SK-N-MC (cell line): Measurements from ENCODE around the gene COPZ1.
A peak's percentile ranks its signal among the peaks of the same experiment; 100 is the strongest.

Experiments used
- DNase-seq: peaks from one replicate; pipeline ENCODE4 v3.0.0-alpha.2; 2011; ENCODE audit warnings: low read depth, low spot score
- H3K27ac ChIP-seq: fragments of 200-600 bp; sonication (generic); 2 replicates; pipeline ENCODE4 v1.5.1; 2016; ENCODE audit warnings: mixed run types
- H3K36me3 ChIP-seq: fragments of 200-600 bp; sonication (generic); 2 replicates; pipeline ENCODE4 v1.6.1; 2017; ENCODE audit warnings: antibody characterized with exemption, low read length, mixed read lengths; ENCODE audit not compliant: insufficient read depth
- H3K4me3 ChIP-seq: fragments of 200-600 bp; sonication (generic); 2 replicates; pipeline ENCODE4 v1.5.1; 2016
- H3K9ac ChIP-seq: fragments of 200-600 bp; sonication (generic); 2 replicates; pipeline ENCODE4 v1.8.0; 2017; ENCODE audit warnings: mixed run types, mixed read lengths; ENCODE audit not compliant: insufficient read length
- H3K9me3 ChIP-seq: fragments of 200-600 bp; sonication (generic); 2 replicates; pipeline ENCODE4 v1.6.1; 2017; ENCODE audit warnings: low read depth, mild to moderate bottlenecking, antibody characterized with exemption, low read length, moderate library complexity, mixed read lengths
- EZH2 ChIP-seq: fragments of 200-600 bp; sonication (generic); IDR thresholded peaks from one replicate; pipeline ENCODE4 v1.6.1; 2017; ENCODE audit warnings: antibody characterized with exemption
- FOXP2 ChIP-seq: optimal IDR thresholded peaks from 2 replicates; pipeline ENCODE3; 2011; ENCODE audit warnings: mild to moderate bottlenecking, moderate library complexity; ENCODE audit not compliant: insufficient read depth; ENCODE audit errors: extremely low read length, control extremely low read depth
- POLR2AphosphoS5 ChIP-seq: IDR thresholded peaks from 2 replicates; pipeline ENCODE4 v1.6.1; 2012; ENCODE audit warnings: mild to moderate bottlenecking, low read depth, low read length, borderline replicate concordance

Gene COPZ1

GRCh38 chr12:54368709-54369596 is 44.0 kb downstream of the COPZ1 start:
- no peaks in the 10 kb centered on the region for H3K9me3 ChIP-seq
- no peak; the same call in 1 of the 2 replicates for TF ChIP-seq POLR2AphosphoS5
- peak; percentile 48 for TF ChIP-seq FOXP2
- no peaks in the 10 kb centered on the region for H3K36me3 ChIP-seq
- DNase-seq = peak; percentile 81
- peak overlapping the region; percentile 89 for H3K27ac ChIP-seq
- peak overlapping the region; percentile 69 for H3K9ac ChIP-seq
- peak overlapping the region; percentile 65 for H3K4me3 ChIP-seq

GRCh38 chr12:54369597-54370131 is 44.7 kb downstream of the COPZ1 start:
- no peaks in the 10 kb centered on the region for H3K9me3 ChIP-seq
- no peak for DNase-seq
- H3K4me3 ChIP-seq = no peak overlapping the region
- TF ChIP-seq EZH2 (no peak), FOXP2 (no peak), POLR2AphosphoS5 (no peak)
- no peak overlapping the region for H3K27ac ChIP-seq
- H3K36me3 ChIP-seq = no peaks in the 10 kb centered on the region
- H3K9ac ChIP-seq = no peak overlapping the region

GRCh38 chr12:54370171-54370730 is 45.3 kb downstream of the COPZ1 start:
- no peaks in the 10 kb centered on the region for H3K36me3 ChIP-seq
- H3K4me3 ChIP-seq = no peak overlapping the region
- H3K9me3 ChIP-seq = no peaks in the 10 kb centered on the region
- DNase-seq = no peak
- TF ChIP-seq POLR2AphosphoS5 (no peak), EZH2 (no peak), FOXP2 (no peak)
- H3K27ac ChIP-seq = no peak overlapping the region
- no peak overlapping the region for H3K9ac ChIP-seq

DNA sequence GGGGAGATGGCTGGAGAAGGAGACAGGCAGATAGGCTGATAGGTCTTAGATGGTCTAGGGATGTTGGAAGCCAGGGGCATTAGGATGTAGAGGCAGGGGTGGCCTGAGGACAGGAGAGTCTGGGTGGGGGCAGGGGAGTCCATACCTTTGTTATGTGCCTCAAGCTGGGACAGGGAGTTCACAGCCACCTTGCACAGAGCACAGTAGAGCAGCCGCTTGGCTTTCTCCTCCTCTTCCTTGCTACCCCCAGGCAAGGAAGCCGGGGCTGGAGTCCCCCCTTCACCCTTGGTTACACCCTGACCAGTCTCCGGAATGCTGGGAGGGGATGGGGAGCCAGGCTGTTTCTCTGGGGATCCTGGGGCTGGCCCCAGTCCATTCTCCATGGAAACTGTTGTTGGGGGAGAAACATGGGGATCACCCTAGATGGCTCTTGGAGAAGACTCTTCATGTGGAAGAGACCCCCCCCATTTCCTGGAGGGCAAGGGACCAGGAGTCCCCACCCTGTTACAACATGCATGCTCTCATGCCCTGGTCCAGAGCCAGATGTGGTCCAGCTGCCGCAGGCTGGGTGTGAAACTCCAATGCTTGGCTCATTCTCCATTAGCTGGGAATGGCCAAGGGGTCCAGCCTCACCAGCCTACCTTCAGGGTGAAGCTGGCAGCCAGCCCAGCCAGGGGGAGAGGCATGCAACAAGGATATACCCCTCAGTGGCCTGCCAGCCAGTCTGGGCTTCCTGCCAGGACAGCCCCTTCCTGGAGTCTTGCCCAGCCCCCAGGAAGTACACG is 46.6 kb downstream of the COPZ1 start:
- Histone ChIP-seq H3K9ac (no peak overlapping the region), H3K36me3 (no peaks in the 10 kb centered on the region), H3K4me3 (peak overlapping the region; percentile 15; the same call in 1 of the 2 replicates), H3K27ac (peak overlapping the region; percentile 57), H3K9me3 (no peaks in the 10 kb centered on the region)
- TF ChIP-seq FOXP2 (no peak), POLR2AphosphoS5 (no peak), EZH2 (no peak)
- no peak for DNase-seq

DNA sequence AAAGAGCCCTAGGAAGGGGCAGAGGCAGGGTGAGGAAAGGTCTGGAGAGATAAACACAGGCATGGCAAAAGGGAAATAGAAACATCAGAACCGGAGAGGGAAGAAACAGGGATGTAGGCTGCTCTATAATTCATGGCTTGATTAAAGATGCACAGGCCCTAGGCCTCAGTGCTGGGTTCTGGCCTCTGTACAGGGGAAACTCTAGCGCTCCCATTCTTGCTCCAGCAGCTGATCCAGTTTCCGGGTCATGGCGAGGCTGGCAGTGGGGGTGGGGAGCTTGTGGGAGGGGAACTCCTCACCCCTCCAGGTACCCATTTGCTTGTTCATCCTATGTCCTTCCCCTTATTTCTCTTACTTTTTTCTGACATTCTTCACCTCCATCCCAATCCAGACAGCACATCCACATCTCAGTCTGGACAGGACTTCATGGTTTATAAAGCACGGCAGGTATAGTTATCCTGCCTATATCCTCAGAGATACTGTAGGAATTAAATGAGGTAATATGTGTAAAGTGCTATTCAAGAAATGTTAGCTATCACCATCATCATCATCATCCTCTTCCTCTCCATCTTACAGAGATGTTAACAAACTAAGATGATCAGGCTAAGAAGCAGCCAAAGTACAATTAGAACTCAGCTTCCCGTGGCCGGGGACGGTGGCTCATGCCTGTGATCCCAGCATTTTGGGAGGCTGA is 47.3 kb downstream of the COPZ1 start:
- H3K36me3 ChIP-seq = no peaks in the 10 kb centered on the region
- TF ChIP-seq EZH2 = no peak
- no peak for TF ChIP-seq FOXP2
- no peak for TF ChIP-seq POLR2AphosphoS5
- H3K9ac ChIP-seq = no peak overlapping the region
- peak overlapping the region; percentile 57 for H3K27ac ChIP-seq
- no peak for DNase-seq
- H3K9me3 ChIP-seq = no peaks in the 10 kb centered on the region
- H3K4me3 ChIP-seq = 0 out of 2 replicates have a peak overlapping the region, but pooled peaks have one; percentile 15

DNA sequence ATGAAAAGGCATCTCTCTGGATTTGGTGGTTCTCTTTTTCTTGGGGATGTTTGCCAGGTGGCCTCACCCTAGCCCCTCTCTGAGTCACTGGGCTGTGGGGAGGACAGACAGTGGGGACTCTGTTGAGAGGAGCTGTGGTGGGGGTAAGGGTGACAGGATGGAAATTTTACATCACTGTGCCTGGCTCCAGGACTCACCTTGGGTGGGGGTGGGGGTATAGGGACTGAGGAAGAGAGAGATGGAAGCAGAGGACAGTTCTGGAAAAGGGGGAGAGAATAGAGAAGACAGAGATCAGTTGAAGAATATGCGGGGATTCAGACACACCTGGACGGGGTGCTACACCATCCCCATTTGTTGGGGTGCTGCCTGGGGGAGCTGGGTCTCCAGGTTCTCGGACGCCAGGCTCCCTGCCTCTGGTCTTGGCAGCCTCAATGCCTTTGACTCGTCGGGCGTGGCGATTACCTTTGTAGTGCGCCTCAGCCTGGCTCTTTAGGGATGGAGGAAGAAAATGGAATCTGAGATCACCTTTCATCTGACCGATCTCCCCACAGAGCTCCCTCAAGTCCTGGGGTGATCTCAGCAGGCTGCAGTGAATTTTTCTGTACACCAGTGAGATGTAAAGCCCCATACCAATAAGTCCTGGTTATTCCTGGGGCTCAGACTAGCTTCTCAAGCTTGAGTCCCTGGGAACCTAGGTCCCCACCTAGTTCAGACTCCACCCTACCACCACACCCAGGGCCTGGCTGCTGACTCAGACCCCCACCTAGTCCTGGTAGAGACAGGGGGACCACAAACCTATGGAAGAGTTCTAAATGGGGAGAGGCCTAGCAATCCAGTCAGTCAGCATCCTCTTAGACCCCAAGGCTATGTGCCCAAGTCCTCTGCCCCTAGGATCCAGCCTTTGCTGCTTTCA is 49.0 kb downstream of the COPZ1 start:
- Histone ChIP-seq H3K9me3 (no peaks in the 10 kb centered on the region), H3K27ac (no peak overlapping the region), H3K36me3 (no peaks in the 10 kb centered on the region; the same call in 1 of the 2 replicates), H3K4me3 (no peak overlapping the region), H3K9ac (no peak overlapping the region)
- no peak for DNase-seq
- TF ChIP-seq FOXP2 = no peak
- no peak for TF ChIP-seq EZH2
- no peak for TF ChIP-seq POLR2AphosphoS5

DNA sequence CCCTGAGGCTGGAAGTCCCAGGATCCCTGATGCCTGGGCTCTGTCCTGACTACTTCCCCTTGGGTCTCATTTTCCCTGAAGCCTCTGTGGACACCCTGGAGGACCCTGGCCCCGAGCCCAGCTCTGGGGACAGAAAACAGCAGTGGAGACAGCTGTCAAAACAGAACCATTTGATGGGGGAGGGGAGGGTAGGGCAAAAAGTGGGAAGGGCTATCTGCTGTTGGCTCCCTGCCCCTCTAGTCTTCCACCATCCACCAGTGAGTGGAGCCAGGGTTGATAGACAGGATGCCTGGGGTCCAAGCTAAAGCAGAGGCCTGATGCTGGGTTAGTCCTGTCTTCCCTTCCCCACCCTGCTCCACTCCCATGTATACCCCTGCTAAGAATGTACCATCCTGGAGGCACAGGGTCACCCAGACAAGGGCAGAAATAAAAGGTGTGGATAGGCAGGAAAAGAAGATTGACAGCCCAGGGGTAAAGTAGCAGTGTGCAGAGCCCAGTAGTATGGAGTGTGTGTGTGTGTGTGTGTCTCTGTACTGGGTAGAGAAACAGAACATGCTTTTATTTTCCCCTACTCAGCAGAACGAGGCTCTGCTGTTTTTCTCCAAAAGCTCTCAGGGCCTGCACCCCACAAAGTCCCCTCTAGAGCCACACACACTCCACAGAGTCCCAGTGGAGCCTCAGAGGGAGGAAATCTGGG is 49.8 kb downstream of the COPZ1 start:
- H3K4me3 ChIP-seq = no peak overlapping the region
- peak overlapping the region; percentile 84 for H3K27ac ChIP-seq
- DNase-seq = no peak
- H3K9me3 ChIP-seq = no peaks in the 10 kb centered on the region
- no peak for TF ChIP-seq FOXP2
- TF ChIP-seq EZH2 = no peak
- TF ChIP-seq POLR2AphosphoS5 = no peak
- peak overlapping the region; percentile 64 for H3K9ac ChIP-seq
- no peaks in the 10 kb centered on the region; the same call in 1 of the 2 replicates for H3K36me3 ChIP-seq
